GM18505 (cell line): Measurements from ENCODE around the gene PCSK9.
A peak's percentile ranks its signal among the peaks of the same experiment; 100 is the strongest.
"Not testable (repeated sequence)": the region's sequence is repeated elsewhere in the genome, so short reads cannot be mapped to it uniquely, and the experiment has no call there.

ENCODE experiments used
- ATAC-seq: cut with Tn5 transposase; IDR thresholded peaks from one replicate; pipeline ENCODE4 v1.9.1; 2021; ENCODE audit not compliant: unreplicated experiment
- POLR2A ChIP-seq: IDR thresholded peaks from 4 replicates; pipeline ENCODE4 v1.6.1; 2011; ENCODE audit warnings: borderline replicate concordance; ENCODE audit not compliant: insufficient read depth, insufficient read length; ENCODE audit errors: extremely low read depth

The PCSK9 gene

DNA sequence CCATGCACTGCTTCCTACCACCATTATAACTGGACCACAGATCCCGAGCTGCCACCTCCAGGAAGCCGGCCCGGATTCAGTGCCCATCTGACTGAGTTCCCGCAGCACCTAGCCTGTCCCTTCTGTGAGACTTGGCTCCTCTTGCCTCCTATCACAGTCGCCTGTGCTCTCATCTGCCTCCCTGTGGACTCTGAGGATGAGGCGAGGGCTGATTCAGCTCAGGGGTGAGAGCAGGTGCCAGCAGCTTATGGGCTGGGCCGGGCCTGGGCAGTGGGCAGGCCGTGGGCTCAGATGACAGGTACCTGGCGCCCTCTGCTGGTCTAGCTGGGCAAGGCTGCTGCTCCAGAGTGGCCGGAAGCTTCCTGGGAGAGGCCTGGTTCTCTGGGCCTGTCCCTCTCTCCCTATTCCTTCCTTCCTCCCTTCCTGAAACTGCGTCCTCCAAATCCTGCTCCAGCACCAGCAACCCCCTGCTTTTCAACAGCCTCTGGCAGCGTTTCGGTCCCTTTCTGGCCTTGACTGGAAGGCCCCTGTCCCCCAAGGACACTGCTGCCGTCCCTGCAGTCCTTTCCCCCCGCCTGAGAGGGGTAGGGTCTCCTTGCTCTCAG lies 17.3 kb upstream of the PCSK9 start:
- ATAC-seq: peak; percentile 68

DNA sequence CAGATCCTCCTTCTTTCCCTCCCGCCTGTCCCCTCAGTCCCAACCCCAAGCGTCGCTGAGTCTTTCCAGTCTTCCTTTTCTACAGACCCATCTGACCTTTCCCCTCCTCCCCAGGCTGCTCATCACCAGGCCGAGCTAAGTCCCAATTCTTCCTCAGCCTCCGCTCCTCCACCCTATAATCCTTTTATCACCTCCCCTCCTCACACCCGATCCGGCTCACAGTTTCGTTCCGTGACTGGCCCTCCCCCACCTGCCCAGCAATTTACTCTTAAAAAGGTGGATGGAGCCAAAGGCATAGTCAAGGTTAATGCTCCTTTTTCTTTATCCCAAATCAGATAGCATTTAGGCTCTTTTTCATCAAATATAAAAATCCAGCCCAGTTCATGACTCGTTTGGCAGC lies 15.2 kb upstream of the PCSK9 start:
- ATAC-seq: not testable (repeated sequence)

More for the DNA sequence above, 17.3 kb upstream of the PCSK9 start:
- TF ChIP-seq POLR2A: no peak

DNA sequence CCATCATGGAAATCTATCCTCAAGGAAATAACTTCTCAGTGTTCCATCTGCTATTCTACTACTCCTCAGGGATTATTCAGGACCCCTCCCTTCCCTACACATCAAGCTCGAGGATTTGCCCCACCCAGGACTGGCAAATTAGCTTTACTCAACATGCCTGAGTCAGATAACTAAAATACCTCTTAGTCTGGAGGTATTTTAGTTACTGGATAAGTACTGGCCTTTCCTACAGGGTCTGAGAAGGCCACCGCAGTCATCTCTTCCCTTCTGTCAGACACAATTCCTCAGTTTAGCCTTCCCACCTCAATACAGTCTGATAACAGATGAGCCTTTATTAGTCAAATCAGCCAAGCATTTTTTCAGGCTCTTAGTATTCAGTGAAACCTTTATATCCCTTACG lies 12.7 kb upstream of the PCSK9 start:
- not testable (repeated sequence) for ATAC-seq

DNA sequence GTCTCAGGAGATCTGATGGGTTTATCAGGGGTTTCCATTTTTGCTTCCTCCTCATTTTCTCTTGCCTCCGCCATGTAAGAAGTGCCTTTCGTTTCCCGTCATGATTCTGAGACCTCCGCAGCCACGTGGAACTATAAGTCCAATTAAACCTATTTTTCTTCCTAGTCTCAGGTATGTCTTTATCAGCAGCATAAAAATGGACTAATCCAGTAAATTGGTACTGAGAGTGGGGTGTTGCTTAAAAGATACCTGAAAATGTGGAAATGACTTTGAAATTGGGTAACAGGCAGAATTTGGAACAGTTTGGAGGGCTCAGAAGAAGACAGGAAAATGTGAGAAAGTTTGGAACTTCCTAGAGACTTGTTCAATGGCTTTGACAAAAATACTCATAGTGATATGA lies 8.2 kb upstream of the PCSK9 start:
- not testable (repeated sequence) for ATAC-seq

DNA sequence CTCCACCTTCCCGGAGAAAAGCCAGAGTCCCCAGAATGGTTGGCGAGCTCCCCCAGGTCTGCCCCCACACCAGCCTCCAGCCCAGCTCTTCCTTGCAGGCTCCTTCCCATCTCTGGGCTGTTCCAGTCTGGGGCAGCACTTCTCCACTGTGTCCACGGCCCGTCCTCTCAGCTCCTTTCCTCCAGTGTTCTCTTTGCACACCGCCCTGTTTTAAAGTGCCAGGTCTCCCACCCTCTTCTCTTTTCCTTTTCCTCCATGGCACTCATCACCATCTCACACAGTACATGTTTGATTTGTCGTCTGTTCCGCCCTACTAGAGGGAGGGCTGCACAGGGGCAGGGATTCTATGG lies 6.1 kb upstream of the PCSK9 start:
- ATAC-seq: no peak
- no peak for TF ChIP-seq POLR2A

DNA sequence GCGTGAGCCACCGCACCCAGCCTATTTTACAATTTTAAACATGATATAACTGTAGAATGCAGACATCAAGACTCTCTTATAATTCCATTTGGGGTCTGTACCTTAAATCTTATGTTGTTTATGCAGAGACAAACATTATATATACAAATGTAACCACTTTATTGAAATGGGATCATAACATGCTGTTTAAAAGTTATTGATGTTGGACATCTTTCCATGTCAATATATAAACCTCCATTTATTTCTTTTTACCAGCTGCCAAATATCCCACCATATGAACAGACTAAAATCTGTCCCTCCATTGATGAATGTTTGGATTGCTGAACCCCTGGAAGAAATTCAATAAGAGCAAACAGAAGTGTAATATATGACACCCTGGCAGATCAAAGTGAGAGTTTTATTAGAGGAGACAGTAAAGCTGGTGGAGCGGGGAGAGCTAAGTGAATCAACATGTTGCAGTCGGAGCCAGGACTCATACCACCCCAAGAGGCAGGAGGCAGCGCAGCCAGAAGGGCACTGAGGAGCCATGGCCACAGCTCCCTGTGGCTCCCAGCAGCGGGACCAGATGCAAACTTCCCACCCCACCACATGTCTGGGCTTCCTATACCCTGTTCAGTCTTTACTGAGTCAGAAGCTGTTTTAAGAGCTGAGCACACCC lies 4.7 kb upstream of the PCSK9 start:
- TF ChIP-seq POLR2A: no peak
- ATAC-seq: no peak

DNA sequence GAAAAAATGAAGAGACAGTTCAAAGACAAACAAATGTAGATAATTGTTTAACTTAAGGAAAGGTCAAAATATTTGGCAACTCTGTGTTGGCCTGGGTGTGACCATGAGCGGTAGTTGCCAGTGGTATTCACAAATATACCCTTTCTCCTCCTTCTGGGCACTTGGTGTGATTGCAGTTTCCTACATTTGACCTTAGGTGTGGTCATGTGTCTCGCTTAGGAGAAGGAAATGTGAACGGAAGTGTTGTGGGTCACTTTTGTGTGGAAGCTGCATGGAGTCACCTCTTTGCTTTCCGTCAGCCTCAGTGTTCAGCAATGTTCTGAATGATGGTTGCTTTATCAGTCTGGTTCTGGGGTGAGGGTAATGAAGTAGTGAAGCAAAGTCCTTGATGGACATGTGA lies 3.4 kb upstream of the PCSK9 start:
- no peak for TF ChIP-seq POLR2A
- no peak for ATAC-seq

DNA sequence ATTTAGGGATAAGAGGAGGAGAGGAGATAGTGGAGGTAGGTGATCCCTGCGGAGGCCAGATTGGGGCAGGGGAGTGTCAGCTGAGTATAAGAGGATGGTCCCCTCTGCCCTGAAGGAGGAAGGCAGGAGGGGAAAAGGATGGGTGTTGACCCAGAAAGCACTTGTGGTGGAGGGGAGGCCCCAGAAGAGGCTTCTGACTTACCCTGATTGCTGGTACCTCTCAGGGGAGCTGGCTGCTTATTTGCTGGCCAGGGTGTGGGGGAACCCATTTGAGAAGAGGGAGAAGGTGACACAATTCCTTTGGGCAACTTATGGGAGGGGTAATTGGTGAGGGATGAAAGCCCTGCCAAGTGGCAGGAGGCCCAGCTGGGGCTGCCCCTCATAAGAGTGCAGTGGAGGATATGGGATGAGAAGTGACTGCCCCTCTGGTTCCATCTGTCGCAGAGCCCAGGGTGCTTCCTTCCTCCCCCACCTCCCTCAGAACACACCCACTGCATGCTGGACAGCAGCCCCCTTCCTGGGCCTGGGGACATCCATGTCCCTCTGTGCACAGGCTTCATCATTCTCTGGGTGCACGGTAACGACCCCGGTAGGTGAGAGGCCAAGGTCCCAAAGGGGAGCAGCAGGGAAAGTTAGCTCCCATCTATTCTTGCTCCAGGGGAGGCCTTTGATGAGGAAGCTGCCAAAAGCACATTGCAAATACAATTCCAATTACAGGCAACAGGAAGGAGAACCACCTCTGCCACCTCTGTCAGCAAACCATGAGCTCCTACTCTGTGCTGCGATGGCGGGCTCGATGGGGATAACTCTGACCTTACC lies 1.4 kb upstream of the PCSK9 start:
- ATAC-seq: no peak
- TF ChIP-seq POLR2A: no peak

DNA sequence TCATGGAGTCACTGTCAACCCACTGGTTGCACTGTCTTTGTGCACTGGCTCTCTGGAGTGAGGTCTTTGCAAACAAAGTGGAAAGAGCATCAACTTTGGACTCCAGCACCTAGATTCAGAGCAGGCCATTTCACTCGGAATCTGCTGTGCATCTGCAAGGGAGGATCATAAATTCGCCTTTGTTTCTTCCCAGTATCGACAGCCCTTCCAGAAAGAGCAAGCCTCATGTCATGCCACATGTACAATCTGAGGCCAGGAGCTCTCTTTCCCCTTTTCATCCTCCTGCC lies 853 bp upstream of the PCSK9 start:
- no peak for ATAC-seq
- TF ChIP-seq POLR2A: no peak

DNA sequence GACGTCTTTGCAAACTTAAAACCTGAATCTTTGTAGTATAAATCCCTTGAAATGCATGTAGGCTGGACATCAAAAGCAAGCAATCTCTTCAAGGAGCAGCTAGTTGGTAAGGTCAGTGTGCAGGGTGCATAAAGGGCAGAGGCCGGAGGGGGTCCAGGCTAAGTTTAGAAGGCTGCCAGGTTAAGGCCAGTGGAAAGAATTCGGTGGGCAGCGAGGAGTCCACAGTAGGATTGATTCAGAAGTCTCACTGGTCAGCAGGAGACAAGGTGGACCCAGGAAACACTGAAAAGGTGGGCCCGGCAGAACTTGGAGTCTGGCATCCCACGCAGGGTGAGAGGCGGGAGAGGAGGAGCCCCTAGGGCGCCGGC lies 390 bp upstream of the PCSK9 start:
- TF ChIP-seq POLR2A: no peak
- no peak for ATAC-seq

DNA sequence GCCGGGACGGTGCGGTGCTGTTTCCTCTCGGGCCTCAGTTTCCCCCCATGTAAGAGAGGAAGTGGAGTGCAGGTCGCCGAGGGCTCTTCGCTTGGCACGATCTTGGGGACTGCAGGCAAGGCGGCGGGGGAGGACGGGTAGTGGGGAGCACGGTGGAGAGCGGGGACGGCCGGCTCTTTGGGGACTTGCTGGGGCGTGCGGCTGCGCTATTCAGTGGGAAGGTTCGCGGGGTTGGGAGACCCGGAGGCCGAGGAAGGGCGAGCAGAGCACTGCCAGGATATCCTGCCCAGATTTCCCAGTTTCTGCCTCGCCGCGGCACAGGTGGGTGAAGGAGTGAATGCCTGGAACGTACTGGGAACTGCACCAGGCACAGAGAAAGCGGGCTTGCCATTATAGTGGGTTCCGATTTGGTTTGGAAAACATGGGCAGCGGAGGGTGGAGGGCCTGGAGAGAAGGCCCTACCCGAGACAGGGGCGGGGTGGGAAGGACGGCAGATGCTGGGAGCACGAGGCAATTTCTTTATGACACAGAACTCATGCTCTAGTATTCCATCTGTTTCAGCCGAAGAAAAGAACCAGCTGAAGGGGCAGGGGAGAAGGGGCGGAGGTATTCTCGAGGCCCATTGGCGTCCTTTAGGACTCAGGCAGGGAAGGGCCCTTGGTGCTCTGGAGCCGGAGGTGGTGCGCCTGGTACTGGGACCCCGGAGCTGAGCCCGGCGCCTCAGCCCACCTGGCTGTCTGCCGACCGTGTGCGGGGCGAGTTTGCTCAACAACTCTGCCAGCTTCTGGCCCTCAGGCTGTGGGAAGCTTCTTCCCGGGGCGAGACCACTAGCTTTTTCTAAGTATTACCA lies 960 bp downstream of the PCSK9 start:
- TF ChIP-seq POLR2A: no peak
- no peak for ATAC-seq

DNA sequence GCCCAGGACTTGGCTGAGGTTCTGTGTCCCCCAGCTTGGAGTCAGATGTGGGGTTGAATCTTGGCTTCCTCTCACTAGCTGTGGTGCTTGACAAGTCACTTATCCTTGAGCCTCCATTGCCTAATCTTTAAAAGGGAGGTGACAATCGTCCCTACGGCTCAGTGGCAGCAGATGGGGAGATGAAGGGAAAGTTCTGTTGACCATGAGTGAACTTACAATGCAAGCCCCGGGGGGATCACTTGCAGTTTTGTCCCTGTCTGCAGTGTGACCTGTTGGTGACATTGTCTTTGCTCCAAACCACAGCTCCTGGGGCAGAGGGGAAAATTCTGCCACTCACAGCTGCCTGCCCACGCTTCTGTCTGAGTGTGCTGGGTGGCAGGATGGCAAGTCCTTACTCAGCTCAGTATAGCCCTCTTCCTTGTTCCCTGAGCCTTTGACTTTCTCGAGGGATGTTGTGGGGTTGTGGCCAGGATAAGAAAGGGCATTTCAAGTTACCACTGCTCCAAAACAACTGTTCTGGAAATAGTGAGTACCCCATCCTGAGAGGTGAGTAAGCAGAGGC lies 1.7 kb downstream of the PCSK9 start:
- TF ChIP-seq POLR2A: no peak
- no peak for ATAC-seq

DNA sequence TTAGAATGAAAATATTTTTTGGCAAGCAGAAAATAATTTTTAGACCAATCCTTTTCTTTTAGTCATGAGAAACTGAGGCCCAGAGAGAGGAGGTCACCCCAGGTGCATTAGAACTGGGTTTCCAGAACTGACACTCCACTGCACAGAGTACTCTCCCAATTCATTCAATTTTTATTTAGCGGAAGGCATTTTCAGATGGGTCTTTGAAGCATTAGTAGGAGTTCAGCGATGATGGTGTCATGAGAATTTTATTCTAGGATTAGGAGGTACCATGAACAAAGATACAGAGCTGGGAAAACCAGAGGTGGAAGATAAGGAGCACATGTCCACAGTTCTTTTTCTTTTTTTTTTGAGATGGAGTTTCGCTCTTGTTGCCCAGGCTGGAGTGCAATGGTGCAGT lies 2.3 kb downstream of the PCSK9 start:
- TF ChIP-seq POLR2A: no peak
- no peak for ATAC-seq

DNA sequence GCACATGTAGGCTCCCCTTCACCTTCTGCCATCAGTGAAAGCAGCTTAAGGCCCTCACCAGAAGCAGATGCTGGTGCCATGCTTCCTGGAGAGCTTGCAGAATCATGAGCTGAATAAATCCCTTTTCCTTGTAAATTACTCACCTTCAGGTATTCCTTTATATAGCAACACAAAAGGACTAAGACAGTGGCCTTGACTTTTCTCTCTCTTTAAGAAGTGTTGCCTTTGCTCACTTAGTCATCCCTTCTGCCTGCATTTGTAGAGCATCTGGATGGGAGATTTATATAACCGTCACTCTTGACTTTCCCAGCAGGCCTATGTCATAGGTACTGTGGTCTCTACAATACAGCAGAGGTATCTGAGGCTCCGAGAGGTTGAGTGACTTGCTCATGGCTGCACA lies 3.7 kb downstream of the PCSK9 start:
- no peak for TF ChIP-seq POLR2A

More for the DNA sequence above, 3.7 kb downstream of the PCSK9 start:
- no peak for ATAC-seq
